GM12891 (cell line): Measurements from ENCODE around the gene NAA60.
"Not testable (repeated sequence)": the region's sequence is repeated elsewhere in the genome, so short reads cannot be mapped to it uniquely, and the experiment has no call there.

Source experiments
- DNase-seq: peaks from one replicate; pipeline ENCODE4 v3.0.0; 2011; ENCODE audit warnings: low spot score; ENCODE audit not compliant: insufficient read length
- FAIRE-seq: peaks from 2 replicates; lab custom pipeline; 2011; peaks lifted over from hg19 to GRCh38; lab: Jason Lieb, UNC
- PAX5 ChIP-seq: IDR thresholded peaks from 2 replicates; pipeline ENCODE4 v1.6.1; 2011; ENCODE audit warnings: low read length, moderate library complexity, mild to moderate bottlenecking; ENCODE audit not compliant: insufficient read depth, severe bottlenecking
- POLR2A ChIP-seq: IDR thresholded peaks from 2 replicates; pipeline ENCODE4 v1.6.1; 2011; ENCODE audit warnings: low read depth, low read length, control low read depth
- POLR2AphosphoS5 ChIP-seq: IDR thresholded peaks from 2 replicates; pipeline ENCODE4 v1.6.1; 2011; ENCODE audit warnings: low read depth, low read length, control low read depth
- POU2F2 ChIP-seq: IDR thresholded peaks from 2 replicates; pipeline ENCODE4 v1.6.1; 2011; ENCODE audit warnings: low read depth, mild to moderate bottlenecking, control low read depth, low read length, moderate library complexity
- SPI1 ChIP-seq: IDR thresholded peaks from 2 replicates; pipeline ENCODE4 v1.6.1; 2011; ENCODE audit warnings: low read depth, low read length, control low read depth
- TAF1 ChIP-seq: IDR thresholded peaks from 2 replicates; pipeline ENCODE4 v1.6.1; 2011; ENCODE audit warnings: low read depth, low read length, control low read depth

NAA60 gene

DNA sequence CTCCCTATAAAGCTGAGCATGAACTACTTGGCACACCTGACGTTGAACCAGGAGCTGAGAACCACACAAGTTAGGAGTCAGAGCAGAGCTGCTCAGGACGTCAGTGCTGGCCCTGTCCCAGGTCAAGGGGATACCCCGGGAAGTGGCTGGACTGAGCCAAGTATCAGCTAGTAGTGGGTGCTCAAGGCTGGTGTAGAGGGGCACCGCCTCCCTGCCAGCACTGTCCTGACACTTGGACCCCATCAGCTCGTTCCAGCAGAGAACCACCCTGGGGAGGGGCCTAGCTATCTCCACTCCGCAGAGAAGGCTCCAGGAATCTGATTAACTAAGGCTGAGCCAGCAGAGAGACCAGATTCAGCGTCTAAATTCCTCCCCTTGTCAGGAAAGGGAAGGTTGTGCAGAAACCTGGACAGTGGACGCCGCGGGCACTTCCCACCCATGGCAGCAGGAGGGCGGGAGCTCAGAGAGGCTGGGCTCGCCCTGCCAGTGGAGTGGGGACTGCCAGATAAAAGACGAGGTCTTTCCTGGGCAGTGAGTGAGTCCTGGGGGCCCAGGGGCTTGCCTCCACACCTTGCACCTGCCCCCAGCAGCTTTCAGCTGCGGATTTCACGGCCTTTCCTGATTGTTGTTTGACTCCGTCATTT is 30.8 kb downstream of the NAA60 start:
- TF ChIP-seq POU2F2 = no peak
- TF ChIP-seq POLR2AphosphoS5 = no peak
- no peak for TF ChIP-seq TAF1
- TF ChIP-seq PAX5 = no peak
- no peak for TF ChIP-seq SPI1
- no peak for TF ChIP-seq POLR2A
- FAIRE-seq (no peak), DNase-seq (no peak)

DNA sequence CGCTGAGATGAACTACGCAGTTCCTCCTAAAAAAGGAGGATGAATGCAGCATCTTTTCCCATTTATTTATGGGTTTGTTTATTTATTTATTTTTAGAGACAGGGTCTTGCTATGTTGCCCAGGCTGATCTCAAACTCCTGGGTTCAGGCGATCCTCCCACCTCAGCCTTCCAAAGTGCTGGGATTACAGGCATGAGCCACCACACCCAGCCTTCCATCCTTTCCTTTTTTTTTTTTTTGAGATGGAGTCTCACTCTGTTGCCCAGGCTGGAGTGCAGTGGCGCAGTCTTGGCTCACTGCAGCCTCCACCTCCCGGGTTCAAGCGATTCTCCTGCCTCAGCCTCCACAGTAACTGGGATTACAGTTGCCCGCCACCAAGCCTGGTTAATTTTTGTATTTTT is 31.4 kb downstream of the NAA60 start:
- DNase-seq, FAIRE-seq: not testable (repeated sequence)

DNA sequence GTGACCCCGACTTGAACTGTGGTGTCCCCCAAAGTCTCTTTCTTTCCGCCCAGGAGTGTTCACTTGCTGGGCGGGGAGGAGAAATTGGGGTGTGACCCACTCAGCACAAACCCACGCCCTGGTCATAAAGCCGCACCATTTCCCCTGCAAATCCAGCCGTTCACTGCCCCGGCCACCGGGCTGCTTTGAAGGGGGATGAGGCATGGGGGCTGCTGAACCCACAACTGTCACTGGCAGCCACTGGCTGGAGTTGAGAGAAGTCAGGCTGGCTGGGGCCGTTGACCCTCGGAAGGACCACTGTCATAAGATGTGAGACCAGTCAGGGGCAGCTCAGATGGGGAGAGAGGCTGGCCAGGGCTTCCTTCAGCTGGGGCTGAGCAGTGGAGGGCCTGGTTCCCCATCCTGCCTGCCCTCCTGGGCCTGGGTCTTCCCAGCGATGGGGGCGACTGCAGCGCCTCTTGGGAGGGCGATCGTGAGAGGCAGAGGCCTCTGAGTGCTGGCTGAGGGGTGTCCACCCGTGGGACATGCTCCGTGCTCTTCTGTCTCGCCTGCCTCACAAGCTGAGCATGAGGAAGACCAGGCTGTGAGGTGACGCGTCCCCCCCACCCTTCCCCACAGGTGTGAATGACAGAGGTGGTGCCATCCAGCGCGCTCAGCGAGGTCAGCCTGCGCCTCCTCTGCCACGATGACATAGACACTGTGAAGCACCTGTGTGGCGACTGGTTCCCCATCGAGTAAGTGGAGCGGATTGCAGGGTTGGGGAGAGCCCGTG is 32.3 kb downstream of the NAA60 start:
- TF ChIP-seq POLR2A (no peak), TAF1 (no peak), PAX5 (no peak), POLR2AphosphoS5 (no peak), SPI1 (no peak), POU2F2 (no peak)
- FAIRE-seq (no peak), DNase-seq (no peak)

DNA sequence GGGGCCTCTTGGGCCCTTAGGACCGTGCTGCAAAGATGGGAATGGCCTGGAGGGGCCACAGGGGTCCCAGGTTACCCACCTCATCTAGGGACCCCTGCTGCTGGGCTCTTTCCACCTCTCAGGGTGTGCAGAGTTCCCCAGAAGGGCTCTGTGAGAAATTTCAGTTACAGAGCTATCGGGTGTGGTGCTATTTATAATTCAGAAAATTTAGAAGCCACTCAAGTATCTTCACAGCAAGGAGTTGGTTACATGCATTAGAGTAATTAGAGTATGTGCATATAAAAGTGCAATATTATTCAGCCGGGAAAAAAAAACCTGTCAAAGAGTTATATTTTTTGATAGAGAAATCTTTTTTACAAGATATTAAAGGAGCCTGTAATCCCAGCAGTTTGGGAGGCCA is 32.9 kb downstream of the NAA60 start:
- TF ChIP-seq POLR2AphosphoS5 (no peak), POLR2A (no peak), TAF1 (no peak), PAX5 (no peak), POU2F2 (no peak), SPI1 (no peak)
- DNase-seq (no peak), FAIRE-seq (no peak)

DNA sequence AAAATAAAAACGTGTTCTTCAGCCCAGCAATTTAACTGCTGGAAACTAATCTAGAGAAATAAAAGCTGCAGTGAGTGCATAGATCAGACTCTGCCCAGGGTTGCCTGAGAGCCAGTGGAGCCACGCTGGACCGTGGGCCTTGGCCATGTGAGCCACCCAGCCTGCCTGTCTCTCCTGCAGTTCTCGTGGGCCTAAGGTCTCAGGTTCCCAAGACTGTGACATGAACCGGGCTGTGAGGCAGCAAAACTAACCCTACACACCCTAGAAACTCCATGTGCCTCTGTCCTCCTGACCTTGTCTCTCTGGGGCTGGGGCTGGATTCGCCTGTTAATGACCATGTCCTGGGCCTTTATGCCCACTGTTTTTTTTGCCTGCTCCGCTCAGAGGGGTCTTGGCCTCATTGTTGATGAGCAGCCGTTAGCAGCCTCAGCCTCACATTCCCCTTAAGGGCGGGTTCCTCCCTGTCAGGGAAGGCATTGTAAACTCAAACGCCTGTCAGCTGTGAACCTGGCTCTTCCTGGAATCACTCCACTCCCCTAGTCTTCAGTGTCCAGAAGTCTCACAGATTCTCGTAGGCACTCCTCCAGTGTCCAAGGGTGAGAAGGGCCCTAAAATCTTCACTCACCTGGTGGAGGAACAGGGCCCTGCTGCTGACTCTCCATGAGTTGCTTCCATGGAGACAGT is 34.9 kb downstream of the NAA60 start:
- no peak for TF ChIP-seq POLR2AphosphoS5
- no peak for TF ChIP-seq POLR2A
- TF ChIP-seq SPI1 = no peak
- no peak for TF ChIP-seq POU2F2
- no peak for TF ChIP-seq TAF1
- no peak for TF ChIP-seq PAX5
- no peak for FAIRE-seq
- DNase-seq = no peak

DNA sequence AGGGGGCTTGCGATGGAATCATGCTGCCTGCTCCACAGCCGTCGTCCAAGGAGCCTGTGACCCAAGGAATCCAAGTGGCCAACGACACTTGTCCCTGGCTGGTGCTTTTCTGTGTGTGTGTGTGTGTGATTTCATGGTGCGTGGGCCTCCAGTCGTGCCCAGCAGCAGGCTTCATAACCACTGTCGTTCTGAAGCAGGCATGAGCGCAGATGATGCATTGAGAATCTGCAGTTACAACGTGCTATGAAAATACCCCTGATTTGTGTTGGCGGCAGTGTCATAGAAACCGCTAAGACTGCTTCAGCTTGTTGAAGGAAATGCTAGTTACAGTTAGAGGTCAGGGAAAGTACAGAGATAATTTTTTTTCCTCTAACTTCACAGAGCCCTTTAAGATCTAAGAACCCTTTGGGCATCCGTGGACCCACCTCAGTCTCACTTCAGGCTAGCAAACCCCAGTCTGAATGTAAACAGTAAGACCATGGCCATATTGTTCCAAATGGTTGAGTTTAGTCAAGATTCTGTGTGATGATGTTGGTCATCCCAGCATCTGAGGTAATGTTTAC is 36.3 kb downstream of the NAA60 start:
- no peak for FAIRE-seq
- no peak for DNase-seq
- TF ChIP-seq SPI1 (no peak), PAX5 (no peak), TAF1 (no peak), POLR2AphosphoS5 (no peak), POU2F2 (no peak), POLR2A (no peak)

DNA sequence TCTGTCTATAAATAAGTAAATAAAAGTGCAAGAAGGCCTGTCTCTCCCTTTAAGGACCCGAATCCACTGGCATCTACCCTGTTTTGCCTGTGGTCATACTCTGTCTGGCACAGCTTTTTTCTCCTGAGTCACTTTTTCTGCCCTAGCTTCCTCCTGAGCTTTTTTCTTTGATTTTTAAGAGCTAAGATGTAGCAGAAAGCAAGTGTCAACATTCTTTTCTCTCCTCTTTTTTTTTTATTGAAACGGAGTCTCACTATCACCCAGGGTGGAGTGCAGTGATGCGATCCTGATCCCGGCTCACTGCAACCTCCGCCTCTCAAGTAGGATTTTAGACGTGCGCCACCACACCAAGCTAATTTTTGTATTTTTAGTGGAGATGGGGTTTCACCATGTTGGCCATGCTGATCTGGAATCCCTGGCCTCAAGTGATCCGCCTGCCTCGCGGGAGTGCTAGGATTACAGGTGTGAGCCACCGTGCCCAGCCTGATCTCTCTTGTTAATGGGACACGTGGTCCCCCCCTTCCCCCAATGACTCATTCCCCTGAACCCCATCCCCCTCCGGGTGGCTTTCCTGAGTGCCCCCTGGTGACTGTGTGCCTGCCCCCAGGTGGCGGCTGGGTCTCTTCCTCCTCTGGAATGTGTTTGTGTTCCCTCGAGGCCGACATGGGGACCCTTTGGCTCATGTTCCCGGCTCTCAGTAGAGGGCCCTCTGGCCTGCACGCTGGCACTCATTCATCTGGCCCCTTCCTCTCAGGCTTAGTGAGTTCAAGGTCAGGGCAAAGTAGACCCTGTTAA is 37.6 kb downstream of the NAA60 start:
- TF ChIP-seq POLR2AphosphoS5 (no peak), PAX5 (no peak), POU2F2 (no peak), POLR2A (no peak), SPI1 (no peak), TAF1 (no peak)
- FAIRE-seq = no peak

DNA sequence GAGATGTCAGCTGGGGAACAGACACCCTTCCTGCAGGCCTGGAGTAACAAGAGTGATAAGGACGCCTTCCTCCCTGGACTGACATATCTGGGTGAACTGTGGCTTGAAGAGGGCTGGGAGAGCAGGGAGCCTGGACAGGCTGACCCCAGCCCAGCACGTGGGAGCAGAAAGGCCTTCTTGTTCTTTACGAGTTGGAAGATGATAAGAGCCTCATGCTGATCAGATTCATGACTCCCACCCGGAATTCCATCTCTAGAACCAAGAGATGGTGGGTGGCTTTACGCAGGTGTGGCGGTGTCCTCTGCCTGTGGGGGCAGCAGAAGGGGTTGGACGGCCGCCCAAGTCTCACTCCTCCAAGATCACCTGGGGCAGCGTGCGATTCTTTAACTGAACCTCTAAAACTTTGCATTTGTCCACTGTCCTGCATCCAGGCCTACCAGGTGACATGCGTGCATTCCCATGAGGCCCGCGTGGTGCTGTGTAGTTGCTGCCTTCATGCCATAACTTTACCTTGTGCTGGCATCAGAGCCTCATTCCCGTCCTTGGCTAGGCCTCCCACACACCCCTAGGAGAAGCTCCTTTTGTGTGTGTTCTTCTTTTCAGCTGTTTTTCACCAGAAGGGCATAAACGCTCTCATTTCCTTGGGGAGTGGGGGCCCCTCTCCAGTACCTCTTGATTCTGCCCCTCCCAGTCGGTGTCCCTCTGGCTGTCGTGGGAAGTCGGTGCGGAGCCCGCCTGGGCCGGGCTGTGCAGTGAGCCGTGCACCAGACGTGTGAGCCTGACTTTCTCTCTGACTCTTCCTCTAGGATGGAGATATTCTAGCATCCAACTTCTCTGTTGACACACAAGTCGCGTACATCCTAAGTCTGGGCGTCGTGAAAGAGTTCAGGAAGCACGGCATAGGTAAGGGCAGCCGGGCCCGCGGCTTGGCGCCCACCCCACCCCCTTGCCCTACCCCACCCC is 38.5 kb downstream of the NAA60 start:
- FAIRE-seq = no peak
- no peak for DNase-seq
- TF ChIP-seq TAF1 = no peak
- TF ChIP-seq POLR2A = no peak
- no peak for TF ChIP-seq POU2F2

More for the DNA sequence above, 37.6 kb downstream of the NAA60 start:
- no peak for DNase-seq
